ENCODE measurements around the gene FAM149A.

DNA sequence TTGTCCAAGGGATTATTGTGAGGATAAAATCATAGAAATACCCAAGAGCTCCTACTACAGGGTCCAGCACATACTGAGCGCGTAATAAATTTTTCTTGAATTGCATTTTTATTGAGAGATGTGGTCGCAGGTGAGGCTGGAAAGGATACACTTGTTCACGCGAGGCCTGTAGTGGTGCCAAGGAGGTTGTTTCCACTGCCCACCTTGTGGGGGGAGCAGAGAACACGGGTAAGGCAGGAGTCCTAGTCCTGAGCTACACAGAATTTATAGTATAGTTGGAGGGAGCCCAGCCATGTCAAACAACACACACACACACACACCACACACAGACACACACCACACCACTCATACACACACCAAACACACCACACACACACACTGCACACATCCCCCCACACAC, 55.1 kb downstream of the FAM149A start:
- TF ChIP-seq EZH2 (IDR thresholded peaks at IDR 0.05; ENCODE audit: borderline replicate concordance): no peak
- TF ChIP-seq CTCF (IDR thresholded peaks at IDR 0.05; ENCODE audit: poor library complexity): no peak
- no peak for TF ChIP-seq EZH2phosphoT487 (IDR thresholded peaks at IDR 0.05; ENCODE audit: low read depth, severe bottlenecking, unreplicated experiment)

All from hepatocyte (in vitro differentiated cells).